ENCODE data around the gene PACSIN2. TPM values are rescaled to one million over a fixed set of nuclear protein-coding genes. Genes with fewer than 3 reads are reported as not detected.

PACSIN2 gene
- total and polyA plus RNA-seq, 8 donors = 63.4 to 149 (median 66.2) TPM

DNA sequence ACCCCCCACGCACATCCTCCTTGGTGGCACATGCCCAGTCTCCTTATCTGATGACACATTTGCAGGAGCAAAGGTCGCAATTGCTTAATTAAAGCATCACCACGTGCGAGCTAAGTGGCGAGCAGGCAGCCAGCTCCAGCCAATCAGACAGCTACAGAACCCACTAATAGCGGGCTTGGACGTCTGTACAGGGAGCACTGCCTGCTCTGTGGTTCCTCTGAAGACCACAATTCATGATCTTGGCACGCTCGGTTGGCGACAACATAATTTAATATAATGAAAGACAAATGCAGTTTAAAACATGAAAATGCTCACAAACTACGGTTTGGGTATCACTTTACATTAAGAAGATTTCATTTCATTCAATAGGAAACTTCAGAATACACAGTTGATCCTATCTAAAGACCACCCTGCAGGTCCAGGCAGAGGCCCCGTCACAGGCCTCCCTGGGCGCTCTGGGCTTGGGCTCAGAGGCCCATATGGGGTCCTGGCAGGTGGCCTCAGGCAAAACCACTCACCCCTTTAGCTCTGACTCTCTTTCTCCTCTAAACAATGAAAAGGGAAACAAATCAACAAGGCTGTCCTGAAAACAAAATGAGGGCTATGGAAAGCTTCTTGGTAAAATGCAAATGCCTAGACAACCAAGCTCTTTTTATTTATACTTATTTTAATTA, 10.4 kb downstream of the PACSIN2 start:
- TF ChIP-seq, protein P1, sequence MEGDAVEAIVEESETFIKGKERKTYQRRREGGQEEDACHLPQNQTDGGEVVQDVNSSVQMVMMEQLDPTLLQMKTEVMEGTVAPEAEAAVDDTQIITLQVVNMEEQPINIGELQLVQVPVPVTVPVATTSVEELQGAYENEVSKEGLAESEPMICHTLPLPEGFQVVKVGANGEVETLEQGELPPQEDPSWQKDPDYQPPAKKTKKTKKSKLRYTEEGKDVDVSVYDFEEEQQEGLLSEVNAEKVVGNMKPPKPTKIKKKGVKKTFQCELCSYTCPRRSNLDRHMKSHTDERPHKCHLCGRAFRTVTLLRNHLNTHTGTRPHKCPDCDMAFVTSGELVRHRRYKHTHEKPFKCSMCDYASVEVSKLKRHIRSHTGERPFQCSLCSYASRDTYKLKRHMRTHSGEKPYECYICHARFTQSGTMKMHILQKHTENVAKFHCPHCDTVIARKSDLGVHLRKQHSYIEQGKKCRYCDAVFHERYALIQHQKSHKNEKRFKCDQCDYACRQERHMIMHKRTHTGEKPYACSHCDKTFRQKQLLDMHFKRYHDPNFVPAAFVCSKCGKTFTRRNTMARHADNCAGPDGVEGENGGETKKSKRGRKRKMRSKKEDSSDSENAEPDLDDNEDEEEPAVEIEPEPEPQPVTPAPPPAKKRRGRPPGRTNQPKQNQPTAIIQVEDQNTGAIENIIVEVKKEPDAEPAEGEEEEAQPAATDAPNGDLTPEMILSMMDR (IDR thresholded peaks at IDR 0.05) = no peak
- Histone ChIP-seq H3K4me1 (peaks cover 56 to 93% of the 10 kb centered on the region in 2 donors), H3K27me3 (no peaks in the 10 kb centered on the region), H3K9me3 (no peaks in the 10 kb centered on the region), H3K4me3 (no peak overlapping the region), H3K27ac (peak overlapping the region in 1 of 2 donors; percentile 28), H3K36me3 (no peaks in the 10 kb centered on the region)
- intact Hi-C loops (cut with DNase I) = no loop called here
- DNase-seq (peak in 1 of 4 donors; percentile 45), ATAC-seq (no peak)

DNA sequence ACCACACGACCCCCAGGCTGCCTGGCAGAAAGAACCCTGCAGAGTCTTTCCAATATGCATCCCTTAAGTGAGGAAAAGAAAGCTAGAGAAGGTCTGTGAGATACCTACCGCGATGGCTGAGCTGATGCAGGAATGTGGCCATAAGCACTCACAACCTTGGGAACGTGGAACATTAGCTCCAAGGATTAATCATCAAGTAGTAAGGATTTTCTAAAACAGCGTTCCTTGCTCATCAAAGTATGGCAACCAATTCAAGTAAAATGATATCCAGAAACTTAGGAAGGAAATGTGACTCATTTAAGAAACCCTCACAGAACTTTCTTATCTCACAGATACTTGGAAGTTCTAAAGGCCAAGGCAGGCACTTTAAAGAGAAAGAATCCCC, 12.8 kb downstream of the PACSIN2 start:
- no peak overlapping the region for H3K4me3 ChIP-seq
- intact Hi-C loops (cut with DNase I) = no loop called here
- DNase-seq = no peak
- H3K27ac ChIP-seq = peak overlapping the region; percentile 45 to 80
- peaks cover 57 to 93% of the 10 kb centered on the region in 2 donors for H3K4me1 ChIP-seq
- H3K27me3 ChIP-seq = no peaks in the 10 kb centered on the region
- ATAC-seq = no peak
- TF ChIP-seq, protein P1 (IDR thresholded peaks at IDR 0.05) = no peak
- H3K9me3 ChIP-seq = no peaks in the 10 kb centered on the region
- no peaks in the 10 kb centered on the region for H3K36me3 ChIP-seq

DNA sequence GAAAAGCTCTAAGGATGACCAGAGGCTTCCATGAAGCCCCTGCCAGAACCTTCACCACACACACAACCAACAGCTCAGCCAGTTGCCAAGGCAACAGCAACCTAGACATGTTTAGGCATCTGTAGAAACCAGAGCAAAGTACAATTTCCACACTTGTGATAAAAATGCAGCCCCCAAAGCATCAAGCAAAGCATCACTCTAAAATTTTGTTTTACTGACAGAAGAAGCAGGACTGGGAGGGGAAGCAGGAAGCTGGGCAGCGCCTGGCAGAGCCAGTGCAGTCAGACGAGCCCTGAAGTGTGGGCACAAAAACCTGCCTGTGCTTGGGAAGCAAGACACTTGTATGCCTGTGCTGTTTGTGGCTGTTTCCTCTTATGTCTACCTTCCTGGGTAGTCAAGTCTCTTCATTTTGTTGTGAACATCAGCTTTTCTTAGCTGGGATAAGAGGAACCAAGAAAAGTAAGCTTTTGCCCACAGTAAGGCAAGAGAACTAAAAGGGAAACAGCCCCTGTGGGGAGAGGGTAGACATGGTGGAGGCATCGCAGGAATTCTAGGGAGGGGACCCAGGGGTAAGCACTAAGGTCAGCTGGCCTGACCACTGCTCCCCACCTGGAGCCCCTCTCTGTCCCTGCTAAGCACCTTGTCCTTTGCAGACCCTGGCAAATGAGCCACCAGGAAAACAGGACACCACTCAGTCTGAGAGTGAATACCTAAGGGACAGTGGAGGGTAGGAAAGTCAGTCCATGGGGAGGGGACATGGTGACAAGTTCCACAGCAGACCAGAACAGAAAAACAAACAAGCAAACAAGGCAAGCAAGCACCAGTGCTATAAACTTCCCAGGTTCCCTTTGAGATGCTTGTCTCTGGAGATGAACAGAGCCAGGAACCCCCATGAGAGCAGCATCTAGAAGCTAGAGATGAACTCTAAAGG, 13.4 kb downstream of the PACSIN2 start:
- H3K4me3 ChIP-seq = no peak overlapping the region
- H3K27me3 ChIP-seq = no peaks in the 10 kb centered on the region
- H3K9me3 ChIP-seq = no peaks in the 10 kb centered on the region
- peak in 1 of 4 donors; percentile 81 for DNase-seq
- peak; percentile 75 for ATAC-seq
- intact Hi-C loops (cut with DNase I) = no loop called here
- H3K36me3 ChIP-seq = no peaks in the 10 kb centered on the region
- peaks cover 64 to 99% of the 10 kb centered on the region in 2 donors for H3K4me1 ChIP-seq
- H3K27ac ChIP-seq = peak overlapping the region; percentile 45 to 80
- TF ChIP-seq, protein P1 (IDR thresholded peaks at IDR 0.05) = no peak

DNA sequence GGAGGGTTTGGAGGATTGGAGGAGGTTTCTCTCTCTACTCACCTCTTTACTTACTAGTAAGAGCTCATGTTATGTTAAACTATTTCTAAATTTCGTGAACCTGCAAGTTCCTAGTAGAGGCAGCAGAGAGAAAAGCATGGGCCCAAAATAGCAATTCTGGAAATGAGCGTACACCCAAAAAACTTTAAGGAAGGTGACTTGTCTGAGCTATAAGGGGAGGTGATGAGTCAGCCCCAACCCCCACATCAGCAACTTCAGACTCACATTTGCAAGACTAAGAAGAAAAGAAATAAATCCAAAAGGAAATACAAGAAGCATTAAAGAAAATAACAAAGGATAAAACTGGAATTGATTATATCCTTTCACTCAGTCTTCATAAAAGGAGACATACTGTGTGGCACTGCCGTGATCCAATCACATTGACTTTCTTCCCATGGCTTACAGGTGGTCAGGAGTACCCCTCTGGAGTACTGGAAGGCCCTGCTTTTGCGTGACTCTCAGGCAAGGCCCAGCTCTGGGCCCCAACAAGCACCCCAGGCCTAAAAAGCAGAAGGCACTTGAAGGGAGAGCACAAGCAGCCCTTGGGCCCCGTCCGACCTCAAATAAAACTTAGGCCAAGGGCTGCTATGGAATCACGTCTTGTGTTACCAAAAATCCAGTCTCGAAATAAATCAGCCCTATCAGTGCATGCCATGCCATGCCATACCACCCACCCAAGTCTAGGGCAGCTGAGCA, 14.3 kb downstream of the PACSIN2 start:
- DNase-seq = no peak
- H3K4me3 ChIP-seq = no peak overlapping the region
- H3K9me3 ChIP-seq = no peaks in the 10 kb centered on the region
- peak overlapping the region in 1 of 2 donors; percentile 80 for H3K27ac ChIP-seq
- no peak for ATAC-seq
- H3K36me3 ChIP-seq = no peaks in the 10 kb centered on the region
- H3K4me1 ChIP-seq = peaks cover 71 to 99% of the 10 kb centered on the region in 2 donors
- H3K27me3 ChIP-seq = no peaks in the 10 kb centered on the region
- TF ChIP-seq, protein P1 (IDR thresholded peaks at IDR 0.05) = no peak
- intact Hi-C loops (cut with DNase I) = no loop called here

Measured in left lung (tissue), 10 donors.